HG03097 (cell line): ENCODE data around the gene RMRP.

Experiments used
- ATAC-seq: cut with Tn5 transposase; IDR thresholded peaks from one replicate; pipeline ENCODE4 v1.9.1; 2021; ENCODE audit not compliant: unreplicated experiment, low FRiP score

The RMRP gene

DNA sequence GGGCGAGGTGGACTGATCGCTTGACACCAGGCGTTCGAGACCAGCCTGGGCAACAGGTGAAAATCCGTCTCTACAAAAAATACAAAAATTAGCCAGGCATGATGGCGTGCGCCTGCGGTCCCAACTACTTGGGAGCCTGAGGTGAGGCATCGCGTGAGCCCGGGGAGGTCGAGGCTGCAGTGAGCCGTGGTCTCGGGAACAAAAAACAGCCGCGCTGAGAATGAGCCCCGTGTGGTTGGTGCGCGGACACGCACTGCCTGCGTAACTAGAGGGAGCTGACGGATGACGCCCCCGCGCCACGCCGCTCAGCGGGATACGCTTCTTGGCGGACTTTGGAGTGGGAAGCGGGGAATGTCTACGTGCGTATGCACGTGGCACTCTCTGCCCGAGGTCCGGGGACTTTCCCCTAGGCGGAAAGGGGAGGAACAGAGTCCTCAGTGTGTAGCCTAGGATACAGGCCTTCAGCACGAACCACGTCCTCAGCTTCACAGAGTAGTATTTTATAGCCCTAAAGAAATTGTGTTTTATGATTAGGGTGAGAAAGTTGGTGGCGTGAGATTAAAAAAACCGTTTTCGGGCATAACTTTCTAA lies at the start of gene RMRP:
Gene RMRP (minus strand): TSS at position 474 of the 591 bp plus-strand sequence.
- peak; percentile 71 for ATAC-seq

DNA sequence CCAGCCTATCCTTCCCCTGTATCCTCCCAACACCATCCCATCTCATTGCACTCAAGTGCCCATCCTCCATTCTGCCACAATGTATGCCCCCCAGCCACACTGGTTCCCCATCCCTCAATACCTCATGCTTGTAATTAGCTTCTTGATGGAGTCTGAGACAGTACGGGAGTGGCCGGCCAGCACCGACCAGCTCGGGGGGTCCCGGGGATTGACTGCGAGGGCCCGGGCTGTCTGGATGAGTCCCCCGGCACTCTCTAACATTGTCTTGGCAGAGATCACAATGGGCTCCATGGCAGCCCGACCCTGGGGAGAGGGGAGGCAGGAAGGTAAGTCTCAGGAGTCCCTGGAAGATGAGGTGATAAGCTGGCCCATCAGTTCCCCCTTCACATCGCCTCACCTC lies 49.1 kb upstream of the RMRP start:
- no peak for ATAC-seq

DNA sequence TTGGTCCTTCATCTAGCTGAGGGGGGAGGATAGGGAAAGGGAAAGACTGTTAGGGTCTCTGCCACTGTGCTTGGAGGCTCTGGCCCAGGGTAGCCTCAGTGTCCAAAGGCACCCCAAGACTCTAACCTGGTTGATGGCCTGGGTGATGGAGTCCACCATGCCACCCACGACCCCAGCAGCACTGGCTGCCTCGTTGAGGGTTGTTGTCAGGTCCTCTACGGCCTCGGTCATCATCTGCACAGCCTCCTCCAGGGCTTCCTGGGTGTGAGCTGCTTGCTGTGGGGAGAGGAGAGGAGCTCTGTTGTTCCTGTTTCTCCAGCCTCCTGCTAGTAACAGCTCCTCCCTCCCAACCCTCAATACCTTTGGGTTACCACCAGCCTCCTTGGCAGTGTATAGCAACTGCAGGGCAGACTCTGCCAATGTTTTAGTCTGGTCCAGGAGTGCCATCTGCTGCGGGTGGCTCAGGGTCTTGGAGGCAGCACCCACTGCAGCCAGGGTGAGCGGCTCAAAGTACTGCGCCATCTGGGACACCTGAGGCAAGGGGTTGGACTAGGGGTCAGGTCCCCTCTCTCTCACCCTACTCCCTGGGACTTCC lies 48.1 kb upstream of the RMRP start:
- no peak for ATAC-seq

DNA sequence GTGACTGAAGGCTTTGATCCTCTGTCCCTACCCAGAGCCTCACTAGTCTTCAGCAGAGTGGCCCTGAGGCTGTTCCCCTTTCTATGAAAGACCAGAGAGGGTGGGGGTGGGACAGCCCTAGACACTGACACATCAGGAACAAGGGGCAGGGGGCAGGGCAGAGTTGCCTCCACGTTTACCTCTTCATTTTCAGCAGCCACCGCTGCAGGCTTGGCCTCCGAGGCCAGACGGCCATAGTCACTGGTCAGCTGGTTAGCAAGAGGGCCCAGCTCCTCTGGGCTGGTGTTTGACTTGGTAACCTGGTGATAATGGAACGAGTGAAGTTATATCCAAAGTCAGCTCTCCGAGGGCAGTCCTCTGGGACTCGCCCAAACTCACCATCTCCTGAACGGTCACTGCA lies 47.6 kb upstream of the RMRP start:
- ATAC-seq: no peak

DNA sequence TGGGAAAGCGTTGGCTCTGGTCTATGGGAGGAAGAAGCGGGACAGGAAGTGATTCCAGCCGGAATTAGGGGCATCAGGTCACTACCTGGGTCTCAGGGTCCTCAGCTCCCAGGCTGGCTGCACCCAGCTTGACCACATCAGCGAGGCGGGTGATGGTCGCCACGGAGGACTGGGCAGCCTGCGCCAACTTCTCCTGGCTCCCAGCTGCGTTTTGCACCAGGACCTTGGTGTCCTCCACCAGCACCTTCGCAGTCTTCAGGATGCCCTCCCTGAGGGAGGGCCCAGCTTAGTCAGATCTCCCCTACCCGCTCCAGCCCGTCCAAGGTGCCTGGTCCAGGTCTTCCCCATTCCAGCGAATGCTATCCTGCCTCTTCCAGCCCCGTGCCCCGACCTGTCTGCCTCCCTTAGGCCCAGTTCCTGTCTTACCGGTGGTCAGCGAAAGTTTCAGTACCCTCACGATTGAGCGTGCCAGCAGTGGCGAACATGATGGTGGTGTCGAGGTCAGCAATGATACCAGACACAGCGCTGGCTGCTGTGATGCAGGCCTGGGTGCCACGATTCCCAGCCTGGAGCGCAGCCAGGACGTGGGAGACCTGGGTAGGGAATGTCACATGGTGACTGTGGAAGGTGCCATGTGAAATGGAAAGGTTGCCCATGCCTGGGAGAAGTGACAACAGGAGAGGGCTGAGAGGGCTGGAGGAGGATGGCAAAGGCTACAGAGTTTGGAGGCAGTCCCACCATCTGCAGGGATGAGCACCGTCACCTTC lies 46.3 kb upstream of the RMRP start:
- no peak for ATAC-seq

DNA sequence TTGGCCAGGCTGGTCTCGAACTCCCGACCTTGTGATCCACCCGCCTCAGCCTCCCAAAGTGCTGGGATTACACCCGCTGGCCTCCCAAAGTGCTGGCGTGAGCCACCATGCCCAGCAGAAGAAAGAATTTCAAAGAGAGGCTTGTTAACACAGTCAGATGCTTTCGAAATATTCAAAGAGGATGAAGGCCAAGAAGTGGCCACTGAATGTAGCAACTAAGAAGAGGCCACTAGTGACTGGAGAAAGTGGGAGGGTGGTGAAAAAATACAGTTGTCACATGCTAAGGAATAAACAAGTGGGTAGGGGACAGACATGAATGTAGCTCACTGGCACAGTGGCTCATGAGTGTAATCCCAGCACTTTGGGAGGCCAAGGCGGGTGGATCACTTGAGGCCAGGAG lies 44.9 kb upstream of the RMRP start:
- ATAC-seq: no peak

DNA sequence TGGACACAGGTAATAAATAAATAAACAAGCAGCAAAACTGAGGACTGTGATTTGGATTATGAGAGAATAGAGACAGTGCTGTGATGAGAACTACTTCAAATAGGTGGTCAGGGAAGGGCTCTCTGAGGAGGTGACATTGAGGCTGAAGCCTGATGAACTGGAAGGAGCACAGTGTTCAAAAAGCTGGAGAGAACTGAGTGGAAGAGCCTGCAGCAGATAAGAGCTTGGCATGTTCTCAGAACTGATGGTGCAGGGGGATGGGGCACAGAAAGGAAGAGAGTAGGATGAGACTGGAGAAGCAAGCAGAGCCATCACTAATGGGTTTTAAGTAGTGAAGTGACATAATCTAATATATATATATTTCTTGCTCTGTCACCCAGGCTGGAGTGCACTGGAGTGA lies 43.1 kb upstream of the RMRP start:
- ATAC-seq: no peak

DNA sequence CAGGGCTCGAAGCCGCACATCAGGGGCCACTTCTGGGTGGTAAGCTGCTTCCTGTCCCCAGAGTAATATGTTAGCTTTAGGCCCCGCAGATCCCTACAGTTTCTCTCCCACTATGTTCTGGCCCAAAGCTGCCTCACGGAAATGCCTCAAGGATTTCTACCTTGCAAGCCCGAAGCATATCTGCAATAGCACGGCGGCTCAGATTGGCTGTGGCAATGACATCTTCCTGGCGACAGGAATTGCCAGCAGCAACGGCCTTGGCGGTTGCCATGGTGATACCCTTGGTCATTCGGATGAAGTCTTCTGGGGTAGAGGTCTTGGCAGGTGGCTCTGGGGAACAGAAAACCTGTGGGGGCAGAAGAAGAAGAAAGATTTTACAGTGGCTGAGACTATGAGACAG lies 42.2 kb upstream of the RMRP start:
- no peak for ATAC-seq

DNA sequence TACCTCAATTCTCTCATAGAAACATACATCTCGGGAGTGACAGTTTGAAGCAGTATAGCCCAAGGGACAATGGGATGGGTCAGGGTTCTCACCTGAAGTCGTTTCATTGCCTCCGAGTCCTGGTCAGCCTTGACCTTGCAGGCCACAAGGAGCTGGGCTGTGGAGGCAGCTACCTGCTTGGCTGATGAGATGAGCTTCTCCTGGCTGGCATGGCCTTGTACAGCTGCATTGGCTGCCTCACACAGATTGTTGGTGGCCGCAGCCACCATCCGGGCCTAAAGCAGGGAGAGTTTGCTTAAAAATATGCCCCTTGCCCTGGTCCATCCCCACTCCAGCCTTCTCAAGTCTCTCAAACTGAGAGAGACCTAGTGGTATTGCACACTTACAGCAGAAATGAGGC lies 40.4 kb upstream of the RMRP start:
- ATAC-seq: no peak

DNA sequence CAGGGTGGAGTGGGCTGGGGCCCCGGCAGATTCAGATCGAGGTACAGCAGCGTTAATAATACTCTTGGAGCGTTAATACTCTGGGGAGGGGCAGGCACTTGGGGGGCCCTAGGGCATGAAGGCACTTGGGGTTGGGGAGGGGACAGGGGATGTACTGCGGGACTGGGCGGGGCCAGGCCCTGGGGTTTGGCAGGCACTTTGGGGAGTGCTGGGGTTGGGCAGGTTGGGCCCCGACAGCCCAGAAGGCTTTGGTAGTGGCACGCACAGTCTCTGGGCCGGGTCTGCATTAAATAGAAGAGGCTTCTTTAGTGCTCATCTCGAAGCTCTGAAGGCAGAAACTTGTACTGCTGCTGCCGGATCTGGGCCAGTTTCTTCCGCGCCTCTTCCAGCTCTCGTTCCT lies 39.7 kb upstream of the RMRP start:
- ATAC-seq: no peak

DNA sequence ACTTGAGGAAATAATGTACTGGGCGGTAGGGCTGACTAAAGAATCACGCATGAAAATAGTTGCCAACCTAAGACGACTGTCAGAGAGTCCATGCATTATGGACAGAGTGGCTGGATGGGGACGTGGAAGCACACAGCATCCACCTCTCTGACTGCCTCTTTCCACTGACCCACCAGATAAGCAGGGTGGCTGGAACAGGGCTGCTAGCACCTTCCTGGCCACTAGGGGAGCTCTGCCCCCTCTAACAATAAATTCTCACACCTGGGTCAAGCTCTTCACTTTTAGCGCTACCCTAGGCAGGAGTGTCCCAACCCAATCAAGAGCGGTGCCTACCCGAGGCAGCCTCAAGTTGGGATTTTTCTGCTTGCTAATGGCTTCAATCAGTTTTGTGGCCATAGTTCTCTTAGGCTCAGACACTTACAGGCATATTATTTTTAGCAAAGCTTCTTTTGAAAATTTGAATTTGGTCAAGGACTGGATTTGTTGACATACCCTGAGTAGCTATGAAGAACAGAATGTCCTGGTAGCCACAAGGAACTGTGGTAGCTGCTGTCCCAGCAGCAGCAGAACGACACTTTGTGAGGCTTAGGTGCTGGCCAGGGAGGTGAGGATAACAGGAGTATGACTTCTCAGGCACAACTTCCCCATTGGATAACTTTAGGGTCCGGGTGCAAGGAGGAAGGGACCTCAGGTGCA lies 38.8 kb upstream of the RMRP start:
- peak; percentile 52 for ATAC-seq

DNA sequence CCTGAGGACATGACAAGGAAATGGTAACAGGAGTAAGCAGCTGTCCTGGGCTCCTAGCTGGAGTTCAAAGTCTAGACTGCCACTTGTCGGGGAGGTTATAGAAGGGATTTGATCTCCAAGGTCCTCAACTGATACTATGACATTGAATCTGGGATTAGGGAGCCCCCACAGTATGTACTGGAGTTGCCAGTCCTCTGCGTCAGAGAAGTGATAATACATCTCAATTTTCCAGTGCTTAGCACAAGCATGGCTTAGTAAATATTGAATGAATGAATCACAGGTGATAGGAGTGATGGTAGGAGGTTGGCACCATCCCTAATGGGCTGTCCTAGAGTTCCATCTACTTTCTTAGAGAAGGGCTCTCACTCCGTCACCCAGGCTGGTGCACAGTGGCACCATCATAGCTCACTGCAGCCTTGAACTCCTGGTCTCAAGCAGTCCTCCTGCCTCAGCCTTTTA lies 38.2 kb upstream of the RMRP start:
- no peak for ATAC-seq

DNA sequence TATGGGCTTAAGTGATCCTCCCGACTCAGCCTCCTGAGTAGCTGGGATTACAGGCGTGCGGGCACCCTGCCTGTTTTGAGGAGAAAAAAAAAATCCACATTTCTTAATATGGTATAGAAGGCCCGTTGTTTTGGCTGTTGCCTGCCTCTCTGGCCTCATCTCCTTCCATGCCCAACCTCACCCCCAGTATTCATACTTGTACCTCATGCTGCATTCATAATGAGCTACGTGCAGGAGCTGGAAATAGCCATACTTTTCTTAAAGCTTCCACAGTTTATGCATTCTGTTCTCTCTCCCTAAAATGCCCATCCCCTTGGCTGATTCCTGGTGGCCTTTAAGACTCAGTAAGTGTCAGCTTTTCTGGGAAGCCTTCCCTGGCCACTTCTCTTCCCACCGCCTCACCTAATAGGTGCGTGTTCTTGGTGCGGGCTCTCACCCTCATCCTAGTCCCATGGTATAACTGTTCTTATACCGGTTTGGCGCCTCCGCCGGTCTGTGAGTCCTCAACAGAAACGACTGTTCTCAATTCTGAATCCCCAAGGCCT lies 34.0 kb upstream of the RMRP start:
- ATAC-seq: no peak

DNA sequence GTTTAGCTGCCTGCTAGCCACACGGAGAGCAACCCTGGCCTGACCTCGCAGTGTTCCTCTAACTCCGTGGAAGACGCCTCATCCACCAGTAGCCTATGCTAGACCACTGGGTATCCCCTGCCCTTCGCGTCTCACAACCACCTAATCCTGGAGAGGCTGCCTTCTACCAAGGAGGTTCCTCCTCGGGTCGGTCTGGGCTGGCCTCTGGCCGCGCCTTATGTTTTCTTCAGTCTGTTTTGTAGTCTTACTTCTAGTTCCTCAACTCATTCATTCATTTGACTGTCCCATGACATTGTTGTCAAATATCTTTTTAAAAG lies 33.5 kb upstream of the RMRP start:
- ATAC-seq: no peak

DNA sequence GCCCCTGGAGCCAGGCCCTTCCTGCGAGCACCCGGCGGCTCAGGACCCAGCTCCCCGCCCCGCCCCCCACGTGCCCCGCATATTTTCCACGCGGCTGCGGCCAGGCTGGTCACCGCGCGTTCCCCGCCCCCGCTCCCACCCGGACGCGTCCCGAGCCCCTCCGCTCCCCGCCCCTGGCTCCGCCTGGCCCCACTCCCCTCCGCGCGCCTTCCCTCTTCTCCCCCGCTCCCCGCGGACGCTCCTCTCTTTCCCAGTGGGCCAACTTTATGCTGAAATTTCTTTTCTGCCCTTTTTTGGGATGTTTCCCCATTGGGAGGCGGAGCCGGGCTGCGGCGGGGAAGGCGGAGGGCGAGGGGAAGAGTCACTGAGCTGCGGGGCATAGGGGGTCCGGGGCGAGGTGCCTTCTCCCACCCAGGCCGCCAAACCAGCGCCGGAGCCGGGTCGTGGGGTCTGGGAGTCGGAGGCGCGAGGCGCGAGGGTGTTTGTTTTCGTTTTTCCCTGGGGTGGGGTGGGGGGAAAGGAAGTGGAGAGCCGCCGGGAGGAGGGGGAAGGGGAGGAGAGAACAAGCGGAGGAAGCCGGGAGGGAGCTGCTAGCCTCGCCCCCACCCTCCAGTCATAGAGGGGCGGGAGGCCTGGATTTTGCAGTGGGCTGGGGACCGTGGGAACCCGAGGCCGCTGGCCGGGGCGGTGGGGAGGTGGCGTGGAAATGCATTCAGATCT lies 33.0 kb upstream of the RMRP start:
- ATAC-seq: no peak

DNA sequence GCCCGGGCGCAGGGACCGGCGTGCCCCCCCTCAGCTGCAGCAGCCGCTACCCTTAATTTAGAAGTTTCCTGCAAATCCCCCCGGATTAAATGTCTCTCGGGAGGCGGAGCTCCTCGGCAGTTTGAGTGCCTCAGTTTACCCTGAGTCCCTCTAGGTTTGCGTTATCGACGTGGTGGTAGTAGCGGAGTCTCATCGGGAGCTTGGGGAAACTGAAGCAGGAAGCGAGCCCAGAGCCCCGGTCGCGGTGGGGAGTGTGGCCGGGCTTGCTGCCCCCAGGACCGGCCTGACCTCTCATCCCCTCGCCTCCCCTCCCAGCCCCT lies 32.4 kb upstream of the RMRP start:
- no peak for ATAC-seq

DNA sequence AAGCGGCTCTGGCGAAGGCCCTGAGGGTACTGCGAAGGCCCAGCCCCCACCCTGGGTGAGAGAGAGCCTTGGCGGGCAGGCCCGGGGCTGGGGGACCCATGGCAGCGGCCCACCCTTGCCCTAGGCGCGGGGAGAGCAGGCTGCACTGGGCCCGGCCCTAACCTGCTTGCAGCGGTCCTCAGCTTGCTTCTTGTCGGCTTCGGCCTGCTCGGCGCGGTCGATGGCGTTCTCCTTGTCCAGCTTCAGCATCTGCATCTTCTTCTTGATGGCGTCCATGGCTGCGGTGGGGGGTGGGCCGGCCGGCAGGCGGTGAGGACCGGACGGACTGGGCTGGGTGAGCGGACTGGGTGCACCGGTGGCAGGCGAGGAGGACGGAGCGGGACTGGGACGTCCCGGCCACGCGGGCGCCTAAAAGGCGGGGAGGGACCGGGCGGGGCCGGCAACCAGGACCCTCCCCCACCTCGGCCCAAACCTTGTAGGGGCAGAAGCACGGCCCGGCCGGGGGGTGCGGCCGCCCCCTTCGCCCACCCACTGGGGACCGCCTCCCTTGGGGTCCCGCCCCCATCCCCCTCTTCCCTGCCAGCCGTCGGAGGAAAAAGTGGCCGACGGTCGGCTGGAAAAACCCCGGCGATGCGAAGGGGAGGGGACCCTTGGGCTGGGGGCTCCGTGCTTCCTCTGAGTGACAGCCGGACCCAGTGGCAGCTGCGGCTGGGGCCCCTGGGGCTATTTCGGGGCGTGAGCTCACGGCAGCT lies 31.9 kb upstream of the RMRP start, which contains the start of gene TPM2:
Gene TPM2 (minus strand): TSS at position 384 of the 752 bp plus-strand sequence. CDS start 108 bp downstream, at position 276.
- no peak for ATAC-seq

DNA sequence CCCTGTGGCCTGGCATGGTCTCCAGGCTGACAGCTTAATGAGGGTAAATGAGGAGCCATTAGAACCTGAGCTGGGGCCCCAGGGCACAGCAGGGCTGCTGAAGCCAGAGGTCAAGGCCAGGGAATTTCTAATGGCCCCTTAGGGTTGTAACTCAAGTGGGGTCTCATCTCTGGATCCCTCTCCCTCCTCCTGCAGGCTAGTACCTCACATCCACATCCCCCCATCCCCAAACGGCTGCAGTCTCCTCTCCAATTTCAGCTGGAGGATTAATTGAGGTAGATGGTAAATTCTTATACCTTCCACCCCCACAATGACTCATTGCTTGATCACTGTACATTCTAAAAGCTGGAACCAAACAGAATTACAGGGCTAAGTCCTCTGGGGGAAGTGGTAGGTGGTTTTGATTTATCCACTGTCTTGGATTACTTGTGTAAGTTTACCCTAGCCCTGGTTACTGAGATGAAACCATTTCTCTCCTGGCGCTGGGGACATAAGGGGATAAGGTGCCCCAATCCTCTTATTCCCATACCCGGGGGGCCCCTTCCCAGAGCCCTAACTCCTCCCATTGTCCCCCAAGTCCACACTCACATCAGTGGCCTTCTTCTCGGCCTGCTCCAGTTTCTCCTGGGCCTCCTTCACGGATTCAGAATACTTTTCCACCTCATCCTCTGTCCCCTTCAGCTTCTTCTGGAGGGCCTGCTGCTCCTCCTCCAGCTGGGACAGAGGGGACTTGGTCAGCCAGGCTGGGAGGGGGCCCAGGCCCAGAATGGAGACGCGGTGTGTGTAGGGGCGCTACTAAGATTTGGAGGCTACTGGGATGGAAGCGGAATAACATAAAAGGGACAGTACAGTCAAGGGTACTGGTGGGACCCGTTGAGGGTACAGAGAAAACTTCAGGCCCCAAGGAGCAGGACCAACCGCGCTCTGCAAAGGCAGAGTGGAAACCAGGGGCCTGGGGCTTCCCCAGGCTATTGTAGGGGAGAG lies 31.0 kb upstream of the RMRP start:
- ATAC-seq: no peak
